ENCODE measurements around the gene ATF3. TPM values are rescaled to one million over a fixed set of nuclear protein-coding genes. Genes with fewer than 3 reads are reported as not detected.

The ATF3 gene
- total RNA-seq, 2 experiments from 2014 or later: 2.7 to 2.9 TPM

GRCh38 chr1:212610575-212610967, 2.0 kb downstream of the ATF3 start:
- BruUV-seq (replicated peaks): no TSS peak
- intact Hi-C loops (cut with micrococcal nuclease; ENCODE audit: unreplicated experiment): no loop called here
- no peaks in the 10 kb centered on the region for H3K79me2 ChIP-seq (ENCODE audit: insufficient read depth, low read depth, low read length)
- H3K9me3 ChIP-seq (ENCODE audit: low read length): no peaks in the 10 kb centered on the region
- H3K4me2 ChIP-seq (ENCODE audit: low read length): no peak overlapping the region
- ChIA-PET CTCF (ENCODE audit: unreplicated experiment) (interaction anchor here (1.5 kb wide), 1 partner anchor 23 kb away, joined by 3 read pairs; no protein-coding TSS in a partner anchor), POLR2A (no interaction called here)
- H3K9me2 ChIP-seq (ENCODE audit: insufficient read depth, low read length): no peaks in the 10 kb centered on the region
- H2AFZ ChIP-seq (ENCODE audit: low read length): no peak overlapping the region
- TF ChIP-seq EZH2phosphoT487 (IDR thresholded peaks at IDR 0.05; ENCODE audit: borderline replicate concordance, low read depth, low read length) (no peak), CTCF (conservative IDR thresholded peaks at IDR 0.05; ENCODE audit: low read length) (no peak)
- H3K4me1 ChIP-seq (ENCODE audit: insufficient read depth, low read length, poor library complexity, severe bottlenecking): peaks cover 4% of the 10 kb centered on the region
- H3K4me3 ChIP-seq (ENCODE audit: low read depth, low read length, poor library complexity, severe bottlenecking): no peak overlapping the region
- DNase-seq (ENCODE audit: low spot score): no peak
- H4K20me1 ChIP-seq (ENCODE audit: insufficient read depth, low read length): no peaks in the 10 kb centered on the region
- no peak overlapping the region for H3K27ac ChIP-seq (ENCODE audit: low read depth, low read length, poor library complexity, severe bottlenecking)
- H3K36me3 ChIP-seq (ENCODE audit: insufficient read depth, low read length): no peaks in the 10 kb centered on the region

GRCh38 chr1:212611000-212611948, 2.7 kb downstream of the ATF3 start:
- H4K20me1 ChIP-seq (ENCODE audit: insufficient read depth, low read length): no peaks in the 10 kb centered on the region
- DNase-seq (ENCODE audit: low spot score): no peak

More at GRCh38 chr1:212611000-212611948, 2.7 kb downstream of the ATF3 start:
- no peak overlapping the region for H3K4me2 ChIP-seq (ENCODE audit: low read length)
- POLR2A ChIA-PET: interaction anchor here (0.7 kb wide), 1 partner anchor 15 kb away, joined by 3 read pairs; no protein-coding TSS in a partner anchor
- no TSS peak for BruUV-seq (replicated peaks)
- peaks cover 4% of the 10 kb centered on the region for H3K4me1 ChIP-seq (ENCODE audit: insufficient read depth, low read length, poor library complexity, severe bottlenecking)
- CTCF ChIA-PET (ENCODE audit: unreplicated experiment): interaction anchor here (1.5 kb wide), 1 partner anchor 23 kb away, joined by 3 read pairs; no protein-coding TSS in a partner anchor
- no peaks in the 10 kb centered on the region for H3K9me2 ChIP-seq (ENCODE audit: insufficient read depth, low read length)
- no peaks in the 10 kb centered on the region for H3K36me3 ChIP-seq (ENCODE audit: insufficient read depth, low read length)
- H3K79me2 ChIP-seq (ENCODE audit: insufficient read depth, low read depth, low read length): no peaks in the 10 kb centered on the region
- intact Hi-C loops (cut with micrococcal nuclease; ENCODE audit: unreplicated experiment): no loop called here
- H3K4me3 ChIP-seq (ENCODE audit: low read depth, low read length, poor library complexity, severe bottlenecking): no peak overlapping the region
- no peak overlapping the region for H3K27ac ChIP-seq (ENCODE audit: low read depth, low read length, poor library complexity, severe bottlenecking)
- H2AFZ ChIP-seq (ENCODE audit: low read length): no peak overlapping the region
- no peaks in the 10 kb centered on the region for H3K9me3 ChIP-seq (ENCODE audit: low read length)
- no peak for TF ChIP-seq CTCF (conservative IDR thresholded peaks at IDR 0.05; ENCODE audit: low read length)
